Stimulated activated CD4-positive, alpha-beta T cell treated with anti-CD3 and anti-CD28 coated beads, Interleukin-15, amount 100 ng/mL, for 1 hour (primary cell): ENCODE results near the gene PIPOX.

Source experiments
- DNase-seq, 2 donors: peaks; one replicate each; pipeline ENCODE4 v3.0.0-alpha.2; 2020; ENCODE audit warnings: low read depth in 1 of 2, low spot score in 1 of 2

Gene PIPOX

GRCh38 chr17:29045734-29046472, 3.0 kb downstream of the PIPOX start:
- no peak for DNase-seq

DNA sequence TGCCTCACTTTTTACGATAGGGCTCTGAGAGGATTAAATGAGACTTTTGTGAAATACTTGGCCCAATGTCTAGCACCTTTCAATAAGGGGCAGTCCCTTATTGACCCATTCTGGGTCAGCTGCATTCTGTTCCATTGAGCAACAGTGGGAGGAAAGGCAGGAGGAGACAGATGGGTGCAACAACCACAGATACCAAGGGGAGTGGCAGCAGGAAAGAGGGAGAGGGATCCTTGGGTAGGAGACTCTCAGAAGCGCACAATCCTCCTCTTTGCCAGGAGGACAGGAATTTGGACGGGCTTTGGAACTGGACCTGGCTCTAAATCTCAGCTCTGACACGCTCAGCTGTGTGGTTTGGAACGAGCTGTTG, 3.5 kb downstream of the PIPOX start:
- DNase-seq, result no peak

GRCh38 chr17:29048440-29049368, 5.8 kb downstream of the PIPOX start:
- no peak for DNase-seq

DNA sequence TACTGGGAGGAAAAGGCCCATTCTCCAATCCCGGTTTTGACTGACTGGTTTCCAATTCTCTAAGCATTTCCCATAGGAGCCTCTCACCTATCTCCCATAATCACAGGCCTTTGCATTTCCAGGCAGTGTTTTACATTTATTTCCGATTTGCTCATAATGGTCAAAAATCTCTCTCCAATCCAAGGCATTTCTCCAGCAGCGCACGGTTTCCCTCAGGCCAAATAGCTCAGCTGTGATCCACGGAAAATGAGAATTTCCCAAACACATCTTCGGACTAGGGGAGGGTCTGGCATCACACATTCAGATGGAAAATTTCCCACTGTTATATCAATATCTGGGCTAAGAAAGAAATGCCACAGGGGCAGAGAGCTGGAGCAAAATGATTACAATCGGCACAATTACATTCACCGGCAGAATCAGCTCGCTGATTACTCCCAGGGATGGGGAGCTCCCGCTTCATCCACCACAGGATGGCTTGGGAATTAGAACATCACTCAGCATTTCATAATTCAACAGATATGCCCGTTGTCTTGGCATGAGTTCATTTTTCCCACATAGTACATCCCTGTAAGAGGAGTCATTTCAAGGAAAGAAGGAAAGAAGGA, 6.7 kb downstream of the PIPOX start:
- no peak for DNase-seq

DNA sequence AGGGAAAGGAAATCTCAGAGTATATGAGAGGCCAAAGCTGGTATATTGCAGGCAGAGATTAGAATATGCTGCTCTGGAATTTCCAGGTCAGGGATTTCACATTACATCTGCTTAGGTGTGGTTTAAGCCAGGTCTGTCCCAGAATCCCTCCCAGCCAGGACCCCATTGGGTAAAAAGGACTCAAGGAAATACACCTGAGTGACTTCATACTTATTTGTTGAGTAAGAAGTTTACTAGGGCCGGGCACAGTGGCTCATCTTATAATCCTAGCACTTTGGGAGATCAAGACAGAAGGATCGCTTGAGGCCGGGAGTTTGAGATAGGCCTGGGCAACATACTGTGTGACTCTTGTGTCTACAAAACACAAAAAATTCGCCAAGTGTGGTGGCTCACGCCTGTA, 7.2 kb downstream of the PIPOX start:
- DNase-seq, result no peak

DNA sequence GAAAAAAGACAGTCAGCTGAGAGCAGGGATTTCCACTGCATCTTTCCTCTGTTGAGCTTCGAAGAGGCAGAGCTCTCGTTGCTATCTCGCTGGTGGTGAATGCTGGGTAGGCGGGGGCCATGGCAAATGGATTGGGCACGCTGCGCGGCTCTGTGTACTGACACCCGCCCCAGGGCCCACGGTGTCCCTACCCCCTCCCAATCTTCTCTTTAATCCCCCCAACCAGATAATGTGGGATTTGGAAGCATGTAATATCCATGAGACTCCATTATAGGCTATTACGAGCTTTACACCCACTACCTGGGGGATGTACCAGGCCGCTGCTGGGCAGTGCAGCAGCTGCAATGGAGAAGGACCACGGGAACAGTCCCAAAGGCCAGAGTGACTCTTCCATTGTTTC, 8.3 kb downstream of the PIPOX start:
- DNase-seq, result no peak

- DNase-seq, result no peak
These were observed 8.8 kb downstream of the PIPOX start for GRCh38 chr17:29051731-29052130.

DNA sequence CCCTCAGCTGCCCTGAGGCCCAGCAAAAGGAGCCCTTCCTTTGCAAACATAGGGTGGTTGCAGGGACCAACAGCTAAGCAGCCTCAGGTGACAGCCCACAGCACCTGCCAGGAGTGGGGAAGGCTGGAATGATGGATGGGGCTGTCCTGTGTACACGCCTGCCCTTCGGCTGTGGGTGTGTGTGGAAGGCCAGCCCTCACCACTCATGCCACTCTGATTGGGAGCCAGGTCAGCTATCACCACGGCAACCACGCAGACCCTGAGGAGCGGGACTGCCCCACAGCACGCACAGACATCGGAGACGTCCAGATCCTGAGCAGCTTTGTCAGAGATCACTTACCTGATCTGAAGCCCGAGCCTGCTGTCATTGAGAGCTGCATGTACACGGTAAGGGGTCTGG, 11.9 kb downstream of the PIPOX start:
- no peak for DNase-seq

DNA sequence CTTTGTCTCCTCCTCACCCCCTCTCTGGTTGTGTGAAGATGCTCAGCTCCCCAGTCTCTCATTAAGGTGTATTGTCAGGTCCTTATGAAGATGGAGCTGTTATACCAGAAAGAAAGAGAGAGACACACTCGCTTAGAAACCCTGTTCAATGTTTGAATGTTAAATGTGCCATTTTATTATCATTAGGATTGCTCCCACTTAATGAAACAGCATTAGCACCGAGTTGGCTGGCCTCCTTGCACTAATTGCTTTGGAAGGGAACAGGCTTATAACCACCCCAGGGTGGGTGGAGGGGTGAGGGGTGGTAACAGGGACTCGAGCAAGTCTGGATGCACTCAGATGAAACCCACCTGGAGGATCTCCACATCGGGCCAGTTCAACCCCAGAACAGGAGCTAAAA, 14.4 kb downstream of the PIPOX start:
- no peak for DNase-seq

GRCh38 chr17:29058391-29058790, 15.4 kb downstream of the PIPOX start:
- DNase-seq, result no peak

- DNase-seq, result no peak
These were observed 16.3 kb downstream of the PIPOX start for GRCh38 chr17:29059281-29059680.

GRCh38 chr17:29060475-29060874, 17.5 kb downstream of the PIPOX start:
- no peak for DNase-seq

DNA sequence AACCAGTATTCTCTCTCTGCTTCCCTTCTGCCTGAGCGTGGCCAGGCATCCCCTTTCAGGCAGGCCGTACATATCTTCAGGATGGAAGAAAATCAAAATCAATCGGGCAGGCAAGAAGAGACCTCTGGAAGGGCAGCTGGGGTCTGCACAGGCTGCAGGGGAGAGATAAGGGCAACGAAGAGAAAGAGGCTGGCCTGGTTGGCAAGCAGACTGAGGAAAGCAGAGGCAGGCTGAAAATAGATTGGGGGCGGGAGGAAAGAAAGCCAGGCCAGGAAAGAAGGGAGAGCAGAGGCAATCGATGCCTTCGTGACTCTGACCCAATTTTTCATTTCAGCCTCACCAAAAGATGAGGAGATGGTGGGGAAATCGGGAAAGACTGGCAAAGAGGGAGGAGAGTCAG, 18.1 kb downstream of the PIPOX start:
- DNase-seq, result no peak

DNA sequence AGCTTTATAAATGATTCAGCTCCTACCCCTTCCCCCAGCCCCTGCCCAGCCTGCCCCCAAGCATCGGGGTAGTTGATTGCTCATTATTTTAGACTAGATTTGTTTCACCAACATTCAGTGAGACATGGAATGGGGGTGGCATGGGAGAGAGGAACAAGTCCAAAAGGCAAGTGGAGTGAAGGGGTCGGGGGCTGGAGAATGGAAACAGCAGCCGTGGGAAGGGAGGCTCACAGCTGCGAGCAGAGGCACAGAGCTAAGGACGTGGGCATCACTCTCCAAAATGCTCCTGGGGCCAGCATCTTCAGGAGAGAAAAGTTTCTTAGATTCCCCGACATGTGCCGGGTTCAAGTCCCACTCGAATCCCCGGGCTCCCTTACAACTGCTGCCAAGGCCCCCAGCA, 19.3 kb downstream of the PIPOX start:
- DNase-seq, result no peak

DNA sequence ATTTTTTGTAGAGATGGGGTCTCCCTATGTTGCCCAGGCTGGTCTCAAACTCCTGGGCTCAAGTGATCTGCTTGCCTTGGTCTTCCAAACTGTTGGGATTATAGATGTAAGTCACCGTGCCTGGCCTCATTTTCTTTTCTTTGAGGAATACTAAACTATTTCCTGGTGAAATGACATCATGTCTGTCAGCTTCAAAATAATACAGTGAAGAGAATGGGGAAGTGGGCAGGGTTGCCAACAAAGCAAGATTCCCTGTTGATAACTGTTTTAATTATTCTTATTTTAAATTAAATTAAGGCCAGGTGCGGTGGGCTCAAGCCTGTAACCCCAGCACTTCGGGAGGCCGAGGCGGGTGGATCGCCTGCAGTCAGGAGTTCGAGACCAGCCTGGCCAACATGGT, 21.1 kb downstream of the PIPOX start:
- DNase-seq, result no peak

- no peak for DNase-seq
These were observed 23.1 kb downstream of the PIPOX start for GRCh38 chr17:29066047-29066446.

DNA sequence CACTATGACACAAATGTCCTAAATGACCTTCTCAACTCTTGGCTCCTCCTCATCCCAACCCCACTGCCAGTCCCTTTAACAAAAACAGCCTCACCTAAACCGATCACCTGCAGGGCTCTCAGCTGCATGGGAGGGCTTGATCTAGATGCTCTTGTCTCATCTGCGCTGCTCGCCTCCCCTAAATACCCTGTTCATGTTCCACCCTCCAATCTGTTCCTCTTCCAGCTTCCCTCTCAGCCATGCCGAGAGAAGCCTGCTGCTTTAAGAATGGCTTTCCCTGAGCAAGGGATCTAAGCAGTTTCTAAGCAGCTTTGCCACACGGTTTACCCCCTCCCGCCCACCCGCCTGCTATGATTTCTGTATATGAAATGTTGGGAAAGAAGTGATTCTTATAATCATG, 23.7 kb downstream of the PIPOX start:
- no peak for DNase-seq

DNA sequence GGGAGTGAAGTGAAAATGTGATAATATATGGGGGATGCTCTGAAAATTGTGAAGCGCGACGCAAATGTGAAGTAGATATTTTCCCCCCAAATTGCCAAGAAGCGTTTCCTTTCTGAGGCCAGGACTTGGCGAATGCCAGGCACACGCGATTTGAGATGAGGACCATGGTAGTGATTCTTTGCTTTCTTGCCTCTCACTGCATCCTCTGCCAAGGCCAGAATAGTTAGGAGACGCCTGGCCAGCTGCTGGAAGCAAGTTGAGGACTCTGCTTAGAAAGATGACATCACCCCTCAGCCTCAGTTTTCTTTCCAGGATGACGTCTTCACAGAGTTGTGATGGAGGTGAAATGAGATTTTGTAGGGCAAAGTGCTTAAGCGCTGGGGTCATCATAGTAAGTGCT, 25.9 kb downstream of the PIPOX start:
- DNase-seq, result no peak

- DNase-seq, result no peak
These were observed 26.6 kb downstream of the PIPOX start for GRCh38 chr17:29069526-29070041.

- DNase-seq, result no peak
These were observed 27.4 kb downstream of the PIPOX start for GRCh38 chr17:29070308-29070707.

DNA sequence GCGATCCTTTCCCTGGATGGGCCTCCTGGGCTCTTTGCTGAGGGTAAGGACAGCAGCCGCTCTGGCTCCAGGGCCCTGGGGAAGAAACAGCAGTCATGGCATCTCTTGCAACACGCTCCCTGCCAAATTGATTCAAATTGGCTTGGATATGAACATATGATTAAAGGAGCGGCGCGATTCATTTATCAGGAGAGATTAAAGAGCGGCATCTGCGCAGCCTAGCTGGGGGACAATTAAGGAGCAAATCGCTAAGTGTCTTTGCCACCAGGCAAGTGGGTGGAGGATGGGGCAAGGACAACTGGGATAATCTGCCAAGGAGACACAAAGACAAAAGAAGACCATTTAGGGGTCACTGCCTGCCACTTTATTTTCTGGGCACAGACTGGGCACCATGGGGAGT, 27.8 kb downstream of the PIPOX start:
- no peak for DNase-seq

DNA sequence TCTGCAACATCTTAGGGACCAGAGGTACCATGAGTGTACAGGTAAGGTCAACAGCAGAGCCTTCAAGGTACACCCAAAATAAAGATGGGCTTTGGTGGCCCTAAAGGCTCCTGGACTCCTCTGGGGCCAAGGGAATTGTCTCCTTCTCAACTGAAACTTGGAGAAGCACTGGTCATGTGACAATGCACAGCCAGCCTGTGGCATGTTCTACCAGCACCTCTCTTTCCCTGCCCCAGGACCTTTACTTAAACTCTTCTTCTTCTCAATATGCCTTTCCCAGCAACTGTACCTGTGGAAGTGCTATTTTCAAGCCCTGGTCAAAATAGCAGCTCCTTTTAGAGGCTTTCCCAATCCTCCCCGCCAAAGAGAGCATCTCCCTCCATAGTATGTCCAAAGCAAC, 28.4 kb downstream of the PIPOX start:
- DNase-seq, result no peak
